Hair follicle dermal papilla cell (primary cell): ENCODE measurements around the gene CCM2L. TPM values are rescaled to one million over a fixed set of nuclear protein-coding genes. Genes with fewer than 3 reads are reported as not detected.

Experiments used
- small RNA-seq: library from RNA; depleted of rRNA; stranded (forward); fragments of <200 nt; gene quantifications from one replicate; pipeline ENCODE3, GENCODE V24; 2012
- total RNA-seq: library from RNA; depleted of rRNA; stranded (reverse); fragments of >200 nt; gene quantifications from 2 replicates; pipeline ENCODE4 v1.2.3, GENCODE V29; 2012

The CCM2L gene
- total RNA-seq = not detected in 2 replicates

GRCh38 chr20:32010101-32010500, at the start of gene CCM2L:
Gene CCM2L, plus strand, starts transcription at chr20:32010438. Its CDS starts 17 bp downstream, at chr20:32010455.

GRCh38 chr20:31967830-31968249, 42.4 kb upstream of the CCM2L start, which contains the start of gene XKR7:
Gene XKR7, plus strand, starts transcription at chr20:31968151. Its CDS starts 25 bp downstream, at chr20:31968176.

GRCh38 chr20:32052090-32052777, 42.0 kb downstream of the CCM2L start, which contains the start of gene HCK:
Gene HCK, plus strand, starts transcription at chr20:32052242.

Small RNA genes lying within 50 kb of the gene (small RNA-seq; reads per million reads assigned to genes)
- gene RNA5SP481 (0.27 reads per million), gene RNA5SP482 (not detected)

Other genes with a start within 250 kb of the CCM2L start
- under 0.01 and 0.12 TPM in 2 replicates for gene MYLK2, start 191.1 kb upstream of the CCM2L start, total RNA-seq
- gene FOXS1, start 164.8 kb upstream of the CCM2L start, total RNA-seq = 0.16 TPM in 1 of 2 replicates, not detected in the other
- 2.1 TPM in 1 of 2 replicates, not detected in the other for gene DUSP15, start 139.9 kb upstream of the CCM2L start, total RNA-seq
- not detected in 2 replicates for gene TTLL9, start 139.8 kb upstream of the CCM2L start, total RNA-seq
- 2.8 and 4.0 TPM in 2 replicates for gene PDRG1, start 58.4 kb upstream of the CCM2L start, total RNA-seq
- gene XKR7, start 42.3 kb upstream of the CCM2L start, total RNA-seq = not detected in 2 replicates
- gene HCK, start 41.8 kb downstream of the CCM2L start, total RNA-seq = 0.65 TPM in 1 of 2 replicates, not detected in the other
- 57.3 and 57.8 TPM in 2 replicates for gene TM9SF4, start 99.3 kb downstream of the CCM2L start, total RNA-seq
- gene PLAGL2, start 197.3 kb downstream of the CCM2L start, total RNA-seq = 4.4 and 4.9 TPM in 2 replicates
- 44.9 and 51.1 TPM in 2 replicates for gene POFUT1, start 197.4 kb downstream of the CCM2L start, total RNA-seq